ENCODE data around the gene IFT88. TPM values are rescaled to one million over a fixed set of nuclear protein-coding genes. Genes with fewer than 3 reads are reported as not detected.

Gene IFT88
- 5.9 TPM for polyA plus RNA-seq (2013, experiment 1 of 2)
- 6.3 TPM for polyA plus RNA-seq (2013, experiment 2 of 2)

- Histone ChIP-seq H3K36me3 (ENCODE audit: insufficient read depth, low read length) (no peaks in the 10 kb centered on the region), H3K9ac (ENCODE audit: low read depth, low read length) (peak within 1 kb of the TSS; percentile 87), H3K27me3 (ENCODE audit: insufficient read depth, low read length) (no peaks in the 10 kb centered on the region), H3K4me1 (ENCODE audit: insufficient read depth, low read length) (peaks cover 7% of the 10 kb centered on the region; the same call in 1 of the 2 replicates), H3K27ac (ENCODE audit: low read depth, low read length) (peak within 1 kb of the TSS; percentile 89), H3K4me3 (ENCODE audit: low read length) (peak within 1 kb of the TSS; percentile 93), H3K9me3 (ENCODE audit: insufficient read depth, low read depth, low read length) (peaks cover 16% of the 10 kb centered on the region)
- 3% methylated on average over 73 of the region's 74 CpGs for WGBS
Observed at GRCh38 chr13:20566898-20567874, at the start of gene IFT88. TSS of gene IFT88 (plus strand) at chr13:20567157. CDS start at chr13:20574386, 7,229 bp downstream.

GRCh38 chr13:20518660-20519100, 48.3 kb upstream of the IFT88 start:
- WGBS = 90% methylated on average over 7 of the region's 7 CpGs
- Histone ChIP-seq H3K9ac (ENCODE audit: low read depth, low read length) (no peak overlapping the region), H3K4me1 (ENCODE audit: insufficient read depth, low read length) (peaks cover 7% of the 10 kb centered on the region; the same call in 1 of the 2 replicates), H3K36me3 (ENCODE audit: insufficient read depth, low read length) (no peaks in the 10 kb centered on the region), H3K9me3 (ENCODE audit: insufficient read depth, low read depth, low read length) (no peaks in the 10 kb centered on the region), H3K27ac (ENCODE audit: low read depth, low read length) (no peak overlapping the region), H3K27me3 (ENCODE audit: insufficient read depth, low read length) (peaks cover 6% of the 10 kb centered on the region; the same call in 1 of the 2 replicates), H3K4me3 (ENCODE audit: low read length) (no peak overlapping the region)

GRCh38 chr13:20519875-20520274, 47.1 kb upstream of the IFT88 start:
- H3K4me1 ChIP-seq (ENCODE audit: insufficient read depth, low read length) = peaks cover 7% of the 10 kb centered on the region; the same call in 1 of the 2 replicates
- peaks cover 15% of the 10 kb centered on the region for H3K27me3 ChIP-seq (ENCODE audit: insufficient read depth, low read length)
- no peak overlapping the region for H3K9ac ChIP-seq (ENCODE audit: low read depth, low read length)
- no peak overlapping the region for H3K27ac ChIP-seq (ENCODE audit: low read depth, low read length)
- H3K36me3 ChIP-seq (ENCODE audit: insufficient read depth, low read length) = no peaks in the 10 kb centered on the region
- no peaks in the 10 kb centered on the region for H3K9me3 ChIP-seq (ENCODE audit: insufficient read depth, low read depth, low read length)
- H3K4me3 ChIP-seq (ENCODE audit: low read length) = no peak overlapping the region
- 80% methylated on average over 1 of the region's 1 CpG for WGBS

GRCh38 chr13:20521364-20522115, 45.4 kb upstream of the IFT88 start:
- no peaks in the 10 kb centered on the region for H3K9me3 ChIP-seq (ENCODE audit: insufficient read depth, low read depth, low read length)
- no peak overlapping the region for H3K4me3 ChIP-seq (ENCODE audit: low read length)
- H3K27ac ChIP-seq (ENCODE audit: low read depth, low read length) = no peak overlapping the region
- no peaks in the 10 kb centered on the region for H3K36me3 ChIP-seq (ENCODE audit: insufficient read depth, low read length)
- 87% methylated on average over 5 of the region's 5 CpGs for WGBS
- peaks cover 7% of the 10 kb centered on the region for H3K4me1 ChIP-seq (ENCODE audit: insufficient read depth, low read length)
- no peak overlapping the region for H3K9ac ChIP-seq (ENCODE audit: low read depth, low read length)
- peaks cover 32% of the 10 kb centered on the region for H3K27me3 ChIP-seq (ENCODE audit: insufficient read depth, low read length)

- Histone ChIP-seq H3K4me3 (ENCODE audit: low read length) (peak overlapping the region; percentile 67), H3K36me3 (ENCODE audit: insufficient read depth, low read length) (no peaks in the 10 kb centered on the region), H3K4me1 (ENCODE audit: insufficient read depth, low read length) (peaks cover 7% of the 10 kb centered on the region), H3K9me3 (ENCODE audit: insufficient read depth, low read depth, low read length) (no peaks in the 10 kb centered on the region), H3K27ac (ENCODE audit: low read depth, low read length) (peak overlapping the region; percentile 23; the same call in 1 of the 2 replicates), H3K27me3 (ENCODE audit: insufficient read depth, low read length) (peaks cover 63% of the 10 kb centered on the region), H3K9ac (ENCODE audit: low read depth, low read length) (peak overlapping the region; percentile 45; the same call in 1 of the 2 replicates)
- whole genome bisulfite sequencing = under 1% methylated on average over 37 of the region's 37 CpGs
Observed at GRCh38 chr13:20525144-20525600, 41.8 kb upstream of the IFT88 start.

GRCh38 chr13:20525601-20526544, 41.1 kb upstream of the IFT88 start, which contains the start of gene CRYL1:
TSS of gene CRYL1 (minus strand) at chr13:20525857. CDS start at chr13:20525794, 63 bp downstream.
- H3K4me3 ChIP-seq (ENCODE audit: low read length) = peak within 1 kb of the TSS; percentile 67
- H3K9me3 ChIP-seq (ENCODE audit: insufficient read depth, low read depth, low read length) = no peaks in the 10 kb centered on the region
- no peaks in the 10 kb centered on the region for H3K36me3 ChIP-seq (ENCODE audit: insufficient read depth, low read length)
- 1% methylated on average over 89 of the region's 89 CpGs for WGBS
- H3K9ac ChIP-seq (ENCODE audit: low read depth, low read length) = peak within 1 kb of the TSS; percentile 45; the same call in 1 of the 2 replicates
- peak within 1 kb of the TSS; percentile 23; the same call in 1 of the 2 replicates for H3K27ac ChIP-seq (ENCODE audit: low read depth, low read length)
- H3K27me3 ChIP-seq (ENCODE audit: insufficient read depth, low read length) = peaks cover 70% of the 10 kb centered on the region
- H3K4me1 ChIP-seq (ENCODE audit: insufficient read depth, low read length) = peaks cover 7% of the 10 kb centered on the region

GRCh38 chr13:20526664-20527063, 40.3 kb upstream of the IFT88 start:
- Histone ChIP-seq H3K4me3 (ENCODE audit: low read length) (no peak overlapping the region), H3K27ac (ENCODE audit: low read depth, low read length) (no peak overlapping the region), H3K27me3 (ENCODE audit: insufficient read depth, low read length) (peaks cover 72% of the 10 kb centered on the region), H3K9ac (ENCODE audit: low read depth, low read length) (no peak overlapping the region), H3K4me1 (ENCODE audit: insufficient read depth, low read length) (peaks cover 2% of the 10 kb centered on the region), H3K36me3 (ENCODE audit: insufficient read depth, low read length) (no peaks in the 10 kb centered on the region), H3K9me3 (ENCODE audit: insufficient read depth, low read depth, low read length) (no peaks in the 10 kb centered on the region)
- 82% methylated on average over 6 of the region's 6 CpGs for WGBS

GRCh38 chr13:20528452-20528851, 38.5 kb upstream of the IFT88 start:
- no peak overlapping the region for H3K9ac ChIP-seq (ENCODE audit: low read depth, low read length)
- no peaks in the 10 kb centered on the region for H3K36me3 ChIP-seq (ENCODE audit: insufficient read depth, low read length)
- H3K4me1 ChIP-seq (ENCODE audit: insufficient read depth, low read length) = no peaks in the 10 kb centered on the region; the same call in 1 of the 2 replicates
- H3K9me3 ChIP-seq (ENCODE audit: insufficient read depth, low read depth, low read length) = no peaks in the 10 kb centered on the region
- no peak overlapping the region for H3K4me3 ChIP-seq (ENCODE audit: low read length)
- 77% methylated on average over 2 of the region's 2 CpGs for WGBS
- H3K27ac ChIP-seq (ENCODE audit: low read depth, low read length) = no peak overlapping the region
- peaks cover 78% of the 10 kb centered on the region for H3K27me3 ChIP-seq (ENCODE audit: insufficient read depth, low read length)

GRCh38 chr13:20534038-20534608, 32.8 kb upstream of the IFT88 start:
- peaks cover 46% of the 10 kb centered on the region for H3K27me3 ChIP-seq (ENCODE audit: insufficient read depth, low read length)
- H3K36me3 ChIP-seq (ENCODE audit: insufficient read depth, low read length) = no peaks in the 10 kb centered on the region
- 68% methylated on average over 10 of the region's 10 CpGs for WGBS
- H3K27ac ChIP-seq (ENCODE audit: low read depth, low read length) = no peak overlapping the region
- H3K4me3 ChIP-seq (ENCODE audit: low read length) = no peak overlapping the region
- H3K9ac ChIP-seq (ENCODE audit: low read depth, low read length) = no peak overlapping the region
- peaks cover 17% of the 10 kb centered on the region for H3K9me3 ChIP-seq (ENCODE audit: insufficient read depth, low read depth, low read length)
- no peaks in the 10 kb centered on the region for H3K4me1 ChIP-seq (ENCODE audit: insufficient read depth, low read length)

- H3K4me3 ChIP-seq (ENCODE audit: low read length) = no peak overlapping the region
- H3K27ac ChIP-seq (ENCODE audit: low read depth, low read length) = no peak overlapping the region
- peaks cover 17% of the 10 kb centered on the region for H3K9me3 ChIP-seq (ENCODE audit: insufficient read depth, low read depth, low read length)
- no peaks in the 10 kb centered on the region for H3K36me3 ChIP-seq (ENCODE audit: insufficient read depth, low read length)
- no peak overlapping the region for H3K9ac ChIP-seq (ENCODE audit: low read depth, low read length)
- H3K4me1 ChIP-seq (ENCODE audit: insufficient read depth, low read length) = no peaks in the 10 kb centered on the region
- peaks cover 30% of the 10 kb centered on the region for H3K27me3 ChIP-seq (ENCODE audit: insufficient read depth, low read length)
Observed at GRCh38 chr13:20536992-20537391, 30.0 kb upstream of the IFT88 start.
